Measurements from ENCODE around the gene ZNF215.
A peak's percentile ranks its signal among the peaks of the same experiment; 100 is the strongest.

ZNF215 gene

DNA sequence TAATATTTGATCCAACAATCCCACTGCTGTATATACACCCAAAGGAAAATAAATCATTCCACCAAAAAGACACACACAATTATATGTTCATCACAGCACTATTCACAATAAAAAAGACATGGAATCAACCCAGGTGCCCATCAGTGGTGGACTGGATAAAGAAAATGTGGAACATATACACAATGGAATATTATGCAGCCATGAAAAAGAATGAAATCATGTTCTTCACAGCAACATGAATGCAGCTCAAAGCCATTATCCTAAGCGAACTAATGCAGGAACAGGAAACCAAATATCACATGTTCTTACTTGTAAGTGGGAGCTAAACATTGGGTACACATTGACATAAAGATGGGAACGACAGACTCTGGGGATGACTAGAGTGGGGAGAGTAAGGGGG is 6.5 kb upstream of the ZNF215 start:
- DNase-seq (ENCODE audit: low read depth), result no peak
- no peak overlapping the region for H3K4me3 ChIP-seq (ENCODE audit: low read length)
- TF ChIP-seq, protein P1, sequence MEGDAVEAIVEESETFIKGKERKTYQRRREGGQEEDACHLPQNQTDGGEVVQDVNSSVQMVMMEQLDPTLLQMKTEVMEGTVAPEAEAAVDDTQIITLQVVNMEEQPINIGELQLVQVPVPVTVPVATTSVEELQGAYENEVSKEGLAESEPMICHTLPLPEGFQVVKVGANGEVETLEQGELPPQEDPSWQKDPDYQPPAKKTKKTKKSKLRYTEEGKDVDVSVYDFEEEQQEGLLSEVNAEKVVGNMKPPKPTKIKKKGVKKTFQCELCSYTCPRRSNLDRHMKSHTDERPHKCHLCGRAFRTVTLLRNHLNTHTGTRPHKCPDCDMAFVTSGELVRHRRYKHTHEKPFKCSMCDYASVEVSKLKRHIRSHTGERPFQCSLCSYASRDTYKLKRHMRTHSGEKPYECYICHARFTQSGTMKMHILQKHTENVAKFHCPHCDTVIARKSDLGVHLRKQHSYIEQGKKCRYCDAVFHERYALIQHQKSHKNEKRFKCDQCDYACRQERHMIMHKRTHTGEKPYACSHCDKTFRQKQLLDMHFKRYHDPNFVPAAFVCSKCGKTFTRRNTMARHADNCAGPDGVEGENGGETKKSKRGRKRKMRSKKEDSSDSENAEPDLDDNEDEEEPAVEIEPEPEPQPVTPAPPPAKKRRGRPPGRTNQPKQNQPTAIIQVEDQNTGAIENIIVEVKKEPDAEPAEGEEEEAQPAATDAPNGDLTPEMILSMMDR (IDR thresholded peaks at IDR 0.05; ENCODE audit: insufficient read depth, low read depth, low read length, missing control alignments), result no peak

DNA sequence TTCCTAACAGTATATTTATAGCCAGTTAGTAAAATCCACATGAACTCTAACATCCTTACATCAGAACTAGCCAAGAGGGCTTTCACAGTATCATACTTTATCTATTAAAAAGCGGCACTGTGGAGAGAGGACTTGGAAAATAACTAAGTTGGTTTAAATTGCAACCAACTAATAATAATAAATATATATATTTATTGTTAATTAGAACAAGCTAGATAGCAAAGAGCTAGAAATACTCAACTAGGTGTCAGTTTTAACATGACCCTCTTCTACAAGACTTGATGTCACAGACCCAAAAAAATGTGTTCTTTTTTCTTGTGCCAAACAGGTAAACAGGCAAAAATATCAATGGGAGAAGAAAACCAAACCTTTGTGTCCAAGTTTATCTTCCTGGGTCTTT is 5.5 kb upstream of the ZNF215 start, which contains the start of gene OR2D3:
TSS of gene OR2D3 (plus strand) at position 301 of the 400 bp plus-strand sequence. CDS start at position 301, 0 bp downstream.
- DNase-seq (ENCODE audit: low read depth), result no peak
- TF ChIP-seq, protein P1 (IDR thresholded peaks at IDR 0.05; ENCODE audit: insufficient read depth, low read depth, low read length, missing control alignments), result no peak
- H3K4me3 ChIP-seq (ENCODE audit: low read length), result no peak within 1 kb of the TSS

DNA sequence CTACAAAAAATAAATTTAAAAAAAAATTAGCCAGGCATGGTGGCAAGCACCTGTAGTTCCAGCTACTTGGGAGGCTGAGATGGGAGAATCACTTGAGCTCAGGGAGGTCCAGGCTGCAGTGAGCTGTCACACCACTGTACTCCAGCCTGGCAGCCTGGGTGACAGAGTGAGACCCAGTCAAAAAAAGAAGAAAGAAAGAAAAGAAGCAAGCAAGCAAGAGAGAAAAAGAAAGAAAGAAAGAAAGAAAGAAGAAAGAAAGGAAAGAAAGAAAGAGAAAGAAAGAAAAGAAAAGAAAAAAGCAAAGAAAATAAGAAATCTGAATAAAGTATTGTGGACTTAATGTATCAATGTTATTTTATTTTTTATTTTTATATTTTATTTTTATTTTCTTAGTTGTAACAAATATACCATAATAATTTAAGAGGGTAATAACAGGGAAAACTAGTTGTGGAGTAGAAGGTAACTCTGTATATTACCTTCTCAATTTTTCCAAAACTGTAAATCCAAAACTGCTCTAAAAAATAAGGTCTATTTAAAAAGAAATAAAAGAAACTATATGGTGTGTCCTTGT is 1.1 kb upstream of the ZNF215 start:
- no peak overlapping the region for H3K4me3 ChIP-seq (ENCODE audit: low read length)
- DNase-seq (ENCODE audit: low read depth), result no peak
- TF ChIP-seq, protein P1 (IDR thresholded peaks at IDR 0.05; ENCODE audit: insufficient read depth, low read depth, low read length, missing control alignments), result no peak

DNA sequence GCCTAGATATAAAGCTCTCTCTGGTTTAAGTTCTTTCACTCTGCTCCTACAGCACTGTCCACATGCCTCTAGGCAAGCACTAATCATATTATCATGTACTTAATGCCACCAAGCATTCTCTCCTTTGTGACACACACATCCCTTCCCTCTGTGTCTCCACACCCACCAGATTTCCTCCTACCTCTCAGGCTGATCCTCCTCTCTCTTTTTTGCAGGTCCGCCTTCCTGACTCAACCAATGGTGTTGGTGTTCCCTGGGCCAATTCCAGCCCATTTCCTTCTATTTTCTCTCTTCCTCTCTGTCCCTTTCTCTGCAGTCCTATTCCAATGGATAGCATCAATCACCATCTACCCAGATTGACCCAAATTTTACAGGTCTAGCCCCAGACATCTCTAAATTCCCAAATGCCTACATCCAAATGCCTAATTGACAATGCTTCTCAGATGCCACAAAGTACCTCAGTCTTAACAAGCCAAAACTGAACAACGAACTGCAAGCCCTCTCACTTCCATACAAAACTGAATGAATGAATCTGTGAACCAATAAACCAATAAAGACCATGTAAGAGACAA is 504 bp upstream of the ZNF215 start:
- peak; percentile 49 for DNase-seq (ENCODE audit: low read depth)
- TF ChIP-seq, protein P1 (IDR thresholded peaks at IDR 0.05; ENCODE audit: insufficient read depth, low read depth, low read length, missing control alignments), result no peak
- H3K4me3 ChIP-seq (ENCODE audit: low read length), result peak overlapping the region; percentile 73

DNA sequence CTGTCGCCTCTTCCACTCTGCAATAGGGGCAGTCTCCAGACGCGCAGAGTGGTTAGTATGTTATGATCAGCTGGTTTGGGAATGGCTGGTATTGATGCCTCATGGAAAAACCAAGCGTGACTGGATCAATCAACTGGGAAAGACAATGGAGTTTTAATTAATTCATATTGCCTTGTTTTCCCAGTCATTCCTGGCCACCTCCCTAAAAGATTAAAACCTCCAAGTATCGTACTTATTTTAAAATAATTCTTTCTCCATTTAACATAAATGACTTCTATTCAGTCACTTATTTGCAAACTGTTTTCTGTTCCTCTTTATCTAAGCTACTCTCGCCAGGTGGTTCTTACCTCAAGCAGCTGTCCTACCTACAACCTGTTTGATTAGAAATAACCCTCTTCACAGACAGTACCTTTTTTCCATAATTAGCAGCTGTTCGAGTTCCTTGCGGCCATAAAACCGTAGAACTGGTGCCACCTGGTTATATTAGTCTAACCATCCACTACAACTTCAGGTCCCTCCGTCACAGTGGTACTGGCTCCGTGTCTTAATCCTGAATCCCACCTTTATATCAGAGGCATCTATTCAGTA is 898 bp downstream of the ZNF215 start:
- TF ChIP-seq, protein P1 (IDR thresholded peaks at IDR 0.05; ENCODE audit: insufficient read depth, low read depth, low read length, missing control alignments), result no peak
- DNase-seq (ENCODE audit: low read depth), result peak; percentile 2
- H3K4me3 ChIP-seq (ENCODE audit: low read length), result peak overlapping the region; percentile 73

DNA sequence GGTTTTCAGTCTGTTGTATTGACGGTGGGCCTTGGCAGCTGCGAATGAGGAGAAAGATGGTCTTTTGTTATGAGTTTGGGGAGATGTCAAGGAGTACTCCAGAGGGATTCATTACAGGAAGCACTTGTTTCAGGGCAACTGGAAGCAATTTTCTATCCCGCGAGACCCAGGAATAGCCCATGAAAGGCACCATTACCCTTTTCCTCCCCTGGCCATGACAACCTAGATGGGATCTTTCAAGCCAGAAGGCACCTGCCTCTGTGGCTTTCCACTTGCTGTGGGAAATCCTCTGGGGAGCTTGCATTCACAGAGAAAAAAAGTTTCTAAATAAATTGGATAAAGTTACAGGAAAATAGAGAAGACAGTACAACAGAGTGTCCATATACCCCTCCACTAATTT is 2.7 kb downstream of the ZNF215 start:
- no peak for DNase-seq (ENCODE audit: low read depth)
- TF ChIP-seq, protein P1 (IDR thresholded peaks at IDR 0.05; ENCODE audit: insufficient read depth, low read depth, low read length, missing control alignments), result no peak
- H3K4me3 ChIP-seq (ENCODE audit: low read length), result no peak overlapping the region

Data from epithelial cell of esophagus (primary cell).